SK-N-SH treated with all-trans-retinoic acid at 6 μM for 48 hours (cell line): Measurements from ENCODE around the gene HEATR1.
"Not testable (repeated sequence)": the region's sequence is repeated elsewhere in the genome, so short reads cannot be mapped to it uniquely, and the experiment has no call there.

Experiments used
- ATAC-seq: fragments of 200-7000 bp; cut with Tn5 transposase; 3 replicates; pipeline ENCODE4 v1.9.1; 2020; ENCODE audit warnings: mild to moderate bottlenecking, moderate library complexity
- ARNTL ChIP-seq: fragments of 450-650 bp; formaldehyde crosslinking; IDR thresholded peaks from 2 replicates; pipeline ENCODE4 v1.5.0; 2020; ENCODE audit warnings: low read depth, mild to moderate bottlenecking, moderate library complexity, borderline replicate concordance
- CREB5 ChIP-seq: fragments of 250-450 bp; sonication (Bioruptor Pico); IDR thresholded peaks from 2 replicates; pipeline ENCODE4 v1.5.1; 2020; ENCODE audit warnings: low read depth, mild to moderate bottlenecking, moderate library complexity
- CSDC2 ChIP-seq: fragments of 250-450 bp; sonication (Bioruptor Pico); IDR thresholded peaks from 2 replicates; pipeline ENCODE4 v1.5.0; 2020; ENCODE audit warnings: mild to moderate bottlenecking, moderate library complexity
- CSRNP3 ChIP-seq: fragments of 250-450 bp; sonication (Bioruptor Pico); IDR thresholded peaks from 2 replicates; pipeline ENCODE4 v1.5.1; 2021; ENCODE audit warnings: mild to moderate bottlenecking, moderate library complexity
- GLIS3 ChIP-seq: fragments of 250-450 bp; sonication (Bioruptor Pico); IDR thresholded peaks from 2 replicates; pipeline ENCODE4 v1.5.0; 2020; ENCODE audit warnings: mild to moderate bottlenecking, moderate library complexity
- ISL1 ChIP-seq: fragments of 250-450 bp; sonication (Bioruptor Pico); IDR thresholded peaks from 2 replicates; pipeline ENCODE4 v2.1.2; 2022; ENCODE audit warnings: mild to moderate bottlenecking, moderate library complexity
- OSR1 ChIP-seq: fragments of 250-450 bp; sonication (Bioruptor Pico); IDR thresholded peaks from 2 replicates; pipeline ENCODE4 v1.8.0; 2022; ENCODE audit warnings: moderate library complexity, mild to moderate bottlenecking, inconsistent platforms
- PATZ1 ChIP-seq: fragments of 250-450 bp; sonication (Bioruptor Pico); IDR thresholded peaks from 2 replicates; pipeline ENCODE4 v1.8.0; 2020; ENCODE audit warnings: mild to moderate bottlenecking, moderate library complexity, borderline replicate concordance
- POU6F1 ChIP-seq: fragments of 250-450 bp; sonication (Bioruptor Pico); IDR thresholded peaks from 2 replicates; pipeline ENCODE4 v1.8.0; 2021; ENCODE audit warnings: low read depth, mild to moderate bottlenecking, moderate library complexity, borderline replicate concordance
- PPARA ChIP-seq: fragments of 250-450 bp; sonication (Bioruptor Pico); IDR thresholded peaks from 2 replicates; pipeline ENCODE4 v1.5.0; 2020; ENCODE audit warnings: mild to moderate bottlenecking, borderline replicate concordance
- SNAI2 ChIP-seq: fragments of 250-450 bp; sonication (Bioruptor Pico); IDR thresholded peaks from 2 replicates; pipeline ENCODE4 v1.5.0; 2020; ENCODE audit warnings: mild to moderate bottlenecking, moderate library complexity
- TCF4 ChIP-seq: fragments of 250-450 bp; sonication (Bioruptor Pico); IDR thresholded peaks from 2 replicates; pipeline ENCODE4 v1.8.0; 2021; ENCODE audit warnings: mild to moderate bottlenecking, moderate library complexity, borderline replicate concordance
- TOX ChIP-seq: fragments of 250-450 bp; sonication (Bioruptor Pico); IDR thresholded peaks from 2 replicates; pipeline ENCODE4 v1.8.0; 2021; ENCODE audit warnings: mild to moderate bottlenecking, moderate library complexity, borderline replicate concordance
- TSHZ2 ChIP-seq: fragments of 250-450 bp; sonication (Bioruptor Pico); IDR thresholded peaks from 2 replicates; pipeline ENCODE4 v1.5.0; 2020; ENCODE audit warnings: mild to moderate bottlenecking, moderate library complexity
- ZFP3 ChIP-seq: fragments of 250-450 bp; sonication (Bioruptor Pico); IDR thresholded peaks from 2 replicates; pipeline ENCODE4 v1.5.0; 2020; ENCODE audit warnings: mild to moderate bottlenecking, moderate library complexity
- ZFP30 ChIP-seq: fragments of 450-650 bp; formaldehyde crosslinking; IDR thresholded peaks from 2 replicates; pipeline ENCODE4 v1.5.0; 2022; ENCODE audit warnings: mild to moderate bottlenecking, moderate library complexity
- ZNF70 ChIP-seq: fragments of 450-650 bp; formaldehyde crosslinking; IDR thresholded peaks from 2 replicates; pipeline ENCODE4 v1.5.0; 2020; ENCODE audit warnings: mild to moderate bottlenecking, moderate library complexity
- ZNF8 ChIP-seq: fragments of 450-650 bp; formaldehyde crosslinking; IDR thresholded peaks from 2 replicates; pipeline ENCODE4 v1.5.0; 2020; ENCODE audit warnings: mild to moderate bottlenecking, moderate library complexity

HEATR1 gene

GRCh38 chr1:236578661-236579060 is 25.7 kb downstream of the HEATR1 start:
- ATAC-seq: no peak
- no peak for TF ChIP-seq ISL1 (CRISPR knock-in tag)
- no peak for TF ChIP-seq ZNF70 (CRISPR knock-in tag)
- no peak for TF ChIP-seq TOX
- no peak for TF ChIP-seq PPARA
- TF ChIP-seq GLIS3: no peak
- no peak for TF ChIP-seq ZNF8 (CRISPR knock-in tag)
- TF ChIP-seq OSR1 (CRISPR knock-in tag): no peak
- no peak for TF ChIP-seq TCF4 (CRISPR knock-in tag)
- no peak for TF ChIP-seq ARNTL
- TF ChIP-seq ZFP3: no peak
- no peak for TF ChIP-seq POU6F1
- no peak for TF ChIP-seq CSRNP3 (CRISPR knock-in tag)
- no peak for TF ChIP-seq CSDC2 (CRISPR knock-in tag)
- no peak for TF ChIP-seq SNAI2 (CRISPR knock-in tag)
- no peak for TF ChIP-seq ZFP30 (CRISPR knock-in tag)
- TF ChIP-seq PATZ1: no peak
- no peak for TF ChIP-seq TSHZ2 (CRISPR knock-in tag)

- ATAC-seq: not testable (repeated sequence)
Measured at GRCh38 chr1:236577041-236577440, 27.3 kb downstream of the HEATR1 start.

GRCh38 chr1:236576004-236576403 is 28.3 kb downstream of the HEATR1 start:
- TF ChIP-seq ISL1 (CRISPR knock-in tag) (peak; percentile 66), ZFP3 (no peak)
- TF ChIP-seq, all 23 proteins: peak for 1
- peak; percentile 80 for ATAC-seq

- TF ChIP-seq CREB5: no peak
- no peak for TF ChIP-seq POU6F1
- ATAC-seq: no peak
Measured at GRCh38 chr1:236575523-236575922, 28.8 kb downstream of the HEATR1 start.
